HL-60 (cell line): ENCODE results near the gene IGFN1.
"Not testable (repeated sequence)": the region's sequence is repeated elsewhere in the genome, so short reads cannot be mapped to it uniquely, and the experiment has no call there.

ENCODE experiments used
- DNase-seq, 2 experiments: peaks; one replicate each; pipeline ENCODE4 v3.0.0-alpha.2; 2010 to 2020; ENCODE audit warnings: low read depth in 1 of 2, low spot score in 1 of 2
- H3K27ac ChIP-seq: fragments of 250-450 bp; sonication (Bioruptor Pico); replicated peaks from 2 replicates; pipeline ENCODE4 v1.5.1; 2020; ENCODE audit warnings: mild to moderate bottlenecking, moderate library complexity
- H3K27me3 ChIP-seq: fragments of 250-450 bp; sonication (Bioruptor Pico); 2 replicates; pipeline ENCODE4 v1.5.1; 2021; ENCODE audit warnings: mild to moderate bottlenecking, moderate library complexity; ENCODE audit not compliant: insufficient read depth, poor library complexity, severe bottlenecking
- H3K4me3 ChIP-seq: replicated peaks from 2 replicates; pipeline ENCODE4 v1.5.1; 2011; ENCODE audit warnings: mild to moderate bottlenecking, control low read depth, low read length; ENCODE audit not compliant: insufficient read depth
- GABPA ChIP-seq: IDR thresholded peaks from 2 replicates; pipeline ENCODE4 v1.6.1; 2012; ENCODE audit warnings: low read depth
- POLR2AphosphoS5 ChIP-seq: IDR thresholded peaks from 2 replicates; pipeline ENCODE4 v1.6.1; 2012; ENCODE audit warnings: low read depth
- SPI1 ChIP-seq: IDR thresholded peaks from 2 replicates; pipeline ENCODE4 v1.6.1; 2012; ENCODE audit warnings: low read depth, mild to moderate bottlenecking, borderline replicate concordance
- TF ChIP-seq, protein P1 (sequence below): IDR thresholded peaks from one replicate; pipeline ENCODE4 v1.5.1; 2011; ENCODE audit warnings: low read length, control low read depth, inconsistent platforms; ENCODE audit not compliant: insufficient read depth
- TF ChIP-seq, protein P2 (sequence below): IDR thresholded peaks from 2 replicates; pipeline ENCODE4 v1.6.1; 2012; ENCODE audit warnings: low read depth; ENCODE audit not compliant: insufficient replicate concordance

IGFN1 gene

DNA sequence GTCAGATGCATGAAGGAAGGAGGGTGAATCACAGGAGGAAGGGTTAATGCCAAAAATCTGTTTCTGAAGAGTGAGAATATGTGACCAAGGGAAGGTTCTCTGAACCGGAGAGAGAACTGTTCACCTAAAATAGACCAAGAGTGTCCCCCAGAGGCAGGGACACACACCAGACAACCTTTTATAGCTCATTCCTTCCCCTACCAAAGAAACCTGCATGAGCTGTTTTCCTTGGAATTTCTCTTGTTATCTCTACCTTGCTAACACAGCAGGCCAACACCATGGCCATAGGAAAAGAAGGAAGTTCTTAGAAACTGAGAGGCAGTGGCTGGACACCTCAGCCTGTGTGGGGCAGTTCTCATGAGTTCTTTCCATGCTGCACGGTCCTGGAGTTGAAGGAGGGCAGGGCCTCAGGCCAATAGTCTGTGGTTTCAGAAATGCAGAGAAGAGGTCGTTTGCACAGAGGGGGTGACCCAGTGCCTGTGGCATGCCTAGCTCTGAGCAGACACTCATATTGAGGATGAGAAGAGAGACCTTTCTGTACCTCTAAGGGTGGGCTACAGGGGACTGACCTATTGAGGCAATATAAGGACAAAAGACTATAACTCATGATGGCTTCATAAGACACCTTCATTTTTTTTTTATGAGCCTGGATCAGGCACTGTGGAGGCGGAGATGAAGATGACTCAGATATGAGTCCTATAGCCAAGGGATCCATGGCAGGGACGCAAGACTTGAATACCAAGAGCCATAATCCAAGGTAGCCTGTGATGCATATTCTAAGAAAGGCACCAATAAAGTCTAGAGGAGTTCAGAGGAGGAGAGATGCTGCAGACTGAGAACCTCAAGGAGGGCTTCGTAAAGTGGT lies 39.4 kb downstream of the IGFN1 start:
- DNase-seq: no peak
- Histone ChIP-seq H3K27me3 (no peaks in the 10 kb centered on the region), H3K27ac (no peak overlapping the region), H3K4me3 (no peak overlapping the region)
- TF ChIP-seq SPI1 (no peak), GABPA (no peak), POLR2AphosphoS5 (no peak)
- TF ChIP-seq, protein P1, sequence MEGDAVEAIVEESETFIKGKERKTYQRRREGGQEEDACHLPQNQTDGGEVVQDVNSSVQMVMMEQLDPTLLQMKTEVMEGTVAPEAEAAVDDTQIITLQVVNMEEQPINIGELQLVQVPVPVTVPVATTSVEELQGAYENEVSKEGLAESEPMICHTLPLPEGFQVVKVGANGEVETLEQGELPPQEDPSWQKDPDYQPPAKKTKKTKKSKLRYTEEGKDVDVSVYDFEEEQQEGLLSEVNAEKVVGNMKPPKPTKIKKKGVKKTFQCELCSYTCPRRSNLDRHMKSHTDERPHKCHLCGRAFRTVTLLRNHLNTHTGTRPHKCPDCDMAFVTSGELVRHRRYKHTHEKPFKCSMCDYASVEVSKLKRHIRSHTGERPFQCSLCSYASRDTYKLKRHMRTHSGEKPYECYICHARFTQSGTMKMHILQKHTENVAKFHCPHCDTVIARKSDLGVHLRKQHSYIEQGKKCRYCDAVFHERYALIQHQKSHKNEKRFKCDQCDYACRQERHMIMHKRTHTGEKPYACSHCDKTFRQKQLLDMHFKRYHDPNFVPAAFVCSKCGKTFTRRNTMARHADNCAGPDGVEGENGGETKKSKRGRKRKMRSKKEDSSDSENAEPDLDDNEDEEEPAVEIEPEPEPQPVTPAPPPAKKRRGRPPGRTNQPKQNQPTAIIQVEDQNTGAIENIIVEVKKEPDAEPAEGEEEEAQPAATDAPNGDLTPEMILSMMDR: no peak
- TF ChIP-seq, protein P2, sequence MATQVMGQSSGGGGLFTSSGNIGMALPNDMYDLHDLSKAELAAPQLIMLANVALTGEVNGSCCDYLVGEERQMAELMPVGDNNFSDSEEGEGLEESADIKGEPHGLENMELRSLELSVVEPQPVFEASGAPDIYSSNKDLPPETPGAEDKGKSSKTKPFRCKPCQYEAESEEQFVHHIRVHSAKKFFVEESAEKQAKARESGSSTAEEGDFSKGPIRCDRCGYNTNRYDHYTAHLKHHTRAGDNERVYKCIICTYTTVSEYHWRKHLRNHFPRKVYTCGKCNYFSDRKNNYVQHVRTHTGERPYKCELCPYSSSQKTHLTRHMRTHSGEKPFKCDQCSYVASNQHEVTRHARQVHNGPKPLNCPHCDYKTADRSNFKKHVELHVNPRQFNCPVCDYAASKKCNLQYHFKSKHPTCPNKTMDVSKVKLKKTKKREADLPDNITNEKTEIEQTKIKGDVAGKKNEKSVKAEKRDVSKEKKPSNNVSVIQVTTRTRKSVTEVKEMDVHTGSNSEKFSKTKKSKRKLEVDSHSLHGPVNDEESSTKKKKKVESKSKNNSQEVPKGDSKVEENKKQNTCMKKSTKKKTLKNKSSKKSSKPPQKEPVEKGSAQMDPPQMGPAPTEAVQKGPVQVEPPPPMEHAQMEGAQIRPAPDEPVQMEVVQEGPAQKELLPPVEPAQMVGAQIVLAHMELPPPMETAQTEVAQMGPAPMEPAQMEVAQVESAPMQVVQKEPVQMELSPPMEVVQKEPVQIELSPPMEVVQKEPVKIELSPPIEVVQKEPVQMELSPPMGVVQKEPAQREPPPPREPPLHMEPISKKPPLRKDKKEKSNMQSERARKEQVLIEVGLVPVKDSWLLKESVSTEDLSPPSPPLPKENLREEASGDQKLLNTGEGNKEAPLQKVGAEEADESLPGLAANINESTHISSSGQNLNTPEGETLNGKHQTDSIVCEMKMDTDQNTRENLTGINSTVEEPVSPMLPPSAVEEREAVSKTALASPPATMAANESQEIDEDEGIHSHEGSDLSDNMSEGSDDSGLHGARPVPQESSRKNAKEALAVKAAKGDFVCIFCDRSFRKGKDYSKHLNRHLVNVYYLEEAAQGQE: no peak

DNA sequence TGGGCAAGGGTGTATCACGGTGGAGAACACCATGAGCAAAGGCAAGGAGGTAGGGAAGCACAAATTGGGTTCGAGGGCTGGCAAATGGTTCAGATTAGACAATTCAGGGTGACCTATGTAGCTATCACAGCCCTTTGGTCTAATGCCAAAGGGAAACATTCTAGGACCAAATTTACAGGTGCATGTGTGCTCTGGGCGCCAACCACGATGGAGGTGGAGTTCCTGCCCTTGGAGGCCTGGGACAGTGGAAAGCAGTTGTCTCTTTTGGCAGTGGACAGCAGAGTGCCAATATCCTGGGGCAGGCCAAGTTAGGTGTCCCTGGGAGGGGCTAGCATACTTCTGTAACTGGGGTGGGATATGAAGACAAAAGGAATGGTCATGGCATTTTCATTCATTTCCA lies 40.1 kb downstream of the IGFN1 start:
- H3K27me3 ChIP-seq: no peaks in the 10 kb centered on the region
- DNase-seq: no peak
- TF ChIP-seq, protein P2: no peak
- TF ChIP-seq GABPA: no peak
- TF ChIP-seq POLR2AphosphoS5: no peak
- TF ChIP-seq SPI1: no peak
- TF ChIP-seq, protein P1: no peak
- H3K27ac ChIP-seq: no peak overlapping the region
- no peak overlapping the region for H3K4me3 ChIP-seq

DNA sequence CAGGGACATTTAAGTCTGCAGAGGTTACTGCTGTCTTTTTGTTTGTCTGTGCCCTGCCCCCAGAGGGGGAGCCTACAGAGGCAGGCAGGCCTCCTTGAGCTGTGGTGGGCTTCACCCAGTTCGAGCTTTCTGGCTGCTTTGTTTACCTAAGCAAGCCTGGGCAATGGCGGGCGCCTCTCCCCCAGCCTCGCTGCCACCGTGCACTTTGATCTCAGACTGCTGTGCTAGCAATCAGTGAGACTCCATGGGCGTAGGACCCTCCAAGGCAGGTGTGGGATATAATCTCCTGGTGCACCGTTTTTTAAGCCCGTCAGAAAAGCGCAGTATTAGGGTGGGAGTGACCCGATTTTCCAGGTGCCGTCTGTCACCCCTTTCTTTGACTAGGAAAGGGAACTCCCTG lies 49.0 kb downstream of the IGFN1 start:
- H3K4me3 ChIP-seq, H3K27me3 ChIP-seq, H3K27ac ChIP-seq, DNase-seq: not testable (repeated sequence)

DNA sequence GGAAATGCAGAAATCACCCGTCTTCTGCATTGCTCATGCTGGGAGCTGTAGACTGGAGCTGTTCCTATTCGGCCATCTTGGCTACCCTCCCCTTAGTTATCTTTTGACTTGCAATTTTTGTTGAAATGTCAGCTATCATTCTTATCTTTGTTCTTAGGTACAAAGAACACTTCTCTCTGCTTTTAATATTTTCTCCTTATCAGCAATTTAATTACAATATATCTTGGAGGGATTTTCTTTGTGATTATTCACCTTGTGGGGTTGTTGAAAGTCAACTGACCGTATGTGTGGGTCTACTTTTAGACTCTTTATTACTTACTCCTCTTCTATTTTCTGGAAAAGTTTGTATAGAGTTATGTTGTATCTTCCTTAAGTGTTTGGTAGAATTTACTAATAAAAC lies 49.5 kb downstream of the IGFN1 start:
- DNase-seq: no peak
- H3K4me3 ChIP-seq: no peak overlapping the region
- H3K27ac ChIP-seq: no peak overlapping the region
- TF ChIP-seq SPI1 (no peak), GABPA (no peak)
- TF ChIP-seq, protein P1: no peak
- peaks cover 2% of the 10 kb centered on the region for H3K27me3 ChIP-seq
